Jurkat, Clone E6-1 (cell line): Measurements from ENCODE around the gene ARSB.
"Not testable (repeated sequence)": the region's sequence is repeated elsewhere in the genome, so short reads cannot be mapped to it uniquely, and the experiment has no call there.

Experiments used
- DNase-seq: peaks from one replicate; pipeline ENCODE4 v3.0.0-alpha.2; 2011; ENCODE audit warnings: low read depth, low spot score
- H3K4me3 ChIP-seq: 2 replicates; pipeline ENCODE4 v1.5.1; 2011; ENCODE audit warnings: mild to moderate bottlenecking, low read length, control low read depth, moderate library complexity

ARSB gene

GRCh38 chr5:78768781-78769380 is 216.2 kb downstream of the ARSB start:
- no peak for DNase-seq
- no peak overlapping the region for H3K4me3 ChIP-seq

GRCh38 chr5:78766412-78766762 is 218.7 kb downstream of the ARSB start:
- DNase-seq: no peak

GRCh38 chr5:78765756-78766411 is 219.2 kb downstream of the ARSB start:
- no peak overlapping the region for H3K4me3 ChIP-seq
- no peak for DNase-seq

More at GRCh38 chr5:78766412-78766762, 218.7 kb downstream of the ARSB start:
- H3K4me3 ChIP-seq: no peak overlapping the region

GRCh38 chr5:78765116-78765515 is 220.0 kb downstream of the ARSB start:
- no peak overlapping the region for H3K4me3 ChIP-seq
- no peak for DNase-seq

GRCh38 chr5:78763659-78764189 is 221.4 kb downstream of the ARSB start:
- H3K4me3 ChIP-seq: no peak overlapping the region
- DNase-seq: no peak

- not testable (repeated sequence) for DNase-seq, H3K4me3 ChIP-seq
Observed at GRCh38 chr5:78762743-78763142, 222.4 kb downstream of the ARSB start.

GRCh38 chr5:78761840-78762239 is 223.3 kb downstream of the ARSB start:
- DNase-seq: no peak

GRCh38 chr5:78760770-78761169 is 224.3 kb downstream of the ARSB start:
- DNase-seq: no peak
- no peak overlapping the region for H3K4me3 ChIP-seq

More at GRCh38 chr5:78761840-78762239, 223.3 kb downstream of the ARSB start:
- H3K4me3 ChIP-seq: no peak overlapping the region

GRCh38 chr5:78760366-78760765 is 224.7 kb downstream of the ARSB start:
- no peak overlapping the region for H3K4me3 ChIP-seq

GRCh38 chr5:78758169-78758839 is 226.8 kb downstream of the ARSB start:
- no peak for DNase-seq
- no peak overlapping the region for H3K4me3 ChIP-seq

More at GRCh38 chr5:78760366-78760765, 224.7 kb downstream of the ARSB start:
- DNase-seq: no peak

GRCh38 chr5:78757269-78758053 is 227.6 kb downstream of the ARSB start:
- no peak overlapping the region for H3K4me3 ChIP-seq
- DNase-seq: peak; percentile 47

- H3K4me3 ChIP-seq: no peak overlapping the region
- DNase-seq: no peak
Observed at GRCh38 chr5:78756858-78757257, 228.3 kb downstream of the ARSB start.

GRCh38 chr5:78755822-78756429 is 229.2 kb downstream of the ARSB start:
- no peak overlapping the region for H3K4me3 ChIP-seq
- no peak for DNase-seq

GRCh38 chr5:78754655-78755054 is 230.5 kb downstream of the ARSB start:
- H3K4me3 ChIP-seq: no peak overlapping the region
- no peak for DNase-seq

- no peak for DNase-seq
Observed at GRCh38 chr5:78753093-78753531, 232.0 kb downstream of the ARSB start.

GRCh38 chr5:78751872-78752271 is 233.2 kb downstream of the ARSB start:
- DNase-seq: no peak
- no peak overlapping the region for H3K4me3 ChIP-seq

More at GRCh38 chr5:78753093-78753531, 232.0 kb downstream of the ARSB start:
- no peak overlapping the region for H3K4me3 ChIP-seq

GRCh38 chr5:78750281-78750680 is 234.8 kb downstream of the ARSB start:
- DNase-seq: no peak
- H3K4me3 ChIP-seq: no peak overlapping the region

- no peak for DNase-seq
- no peak overlapping the region for H3K4me3 ChIP-seq
Observed at GRCh38 chr5:78747705-78748359, 237.3 kb downstream of the ARSB start.
